CD4-positive, alpha-beta T cell (primary cell): ENCODE data around the gene KDM4F. TPM values are rescaled to one million over a fixed set of nuclear protein-coding genes. Genes with fewer than 3 reads are reported as not detected.

Experiments used
- ATAC-seq: fragments of 200-7000 bp; cut with Tn5 transposase; one replicate; pipeline ENCODE4 v1.10.0; 2022; ENCODE audit warnings: mild to moderate bottlenecking; ENCODE audit not compliant: poor library complexity
- CTCF ChIA-PET: fragments of 350-600 bp; sonication (Branson Sonifier 250); formaldehyde crosslinking; loops from one replicate; lab custom pipeline; 2021; ENCODE audit warnings: antibody characterized with exemption, inconsistent platforms; lab: Charles Lee
- POLR2A ChIA-PET: fragments of 350-600 bp; sonication (Branson Sonifier 250); formaldehyde crosslinking; loops from one replicate; lab custom pipeline; 2021; ENCODE audit warnings: antibody characterized with exemption, inconsistent platforms; lab: Charles Lee
- DNase-seq, 14 experiments: peaks; one replicate each; pipeline ENCODE4 v3.0.0-alpha.2; 2013 to 2020; ENCODE audit warnings: mixed read lengths in 2 of 14
- H3K27ac ChIP-seq, 2 donors: one replicate each; pipeline versions ENCODE4 v1.5.1 to v1.7.0; 2013; ENCODE audit warnings: low read length in 2 of 2, low read depth in 1 of 2, mild to moderate bottlenecking in 1 of 2
- H3K27me3 ChIP-seq, 2 experiments: 1 replicate in 1 of 2; 2 replicates in 1 of 2; pipeline versions ENCODE4 v1.6.1 to v1.7.0; 2013; ENCODE audit warnings: low read length in 2 of 2, control low read depth in 1 of 2, mild to moderate bottlenecking in 1 of 2, moderate library complexity in 1 of 2; ENCODE audit not compliant: insufficient read depth in 2 of 2, control insufficient read depth in 1 of 2
- H3K36me3 ChIP-seq: one replicate; pipeline ENCODE4 v1.6.1; 2013; ENCODE audit warnings: low read length, control low read depth; ENCODE audit not compliant: insufficient read depth
- H3K4me1 ChIP-seq: one replicate; pipeline ENCODE4 v1.6.1; 2013; ENCODE audit warnings: low read length, control low read depth; ENCODE audit not compliant: insufficient read depth
- H3K4me3 ChIP-seq: one replicate; pipeline ENCODE4 v1.5.1; 2013; ENCODE audit warnings: mild to moderate bottlenecking, low read length, moderate library complexity
- H3K9me3 ChIP-seq, 2 experiments: 1 replicate in 1 of 2; 2 replicates in 1 of 2; pipeline versions ENCODE4 v1.6.1 to v1.7.0; 2013; ENCODE audit warnings: low read length in 2 of 2, mild to moderate bottlenecking in 2 of 2, control low read depth in 1 of 2, moderate library complexity in 1 of 2; ENCODE audit not compliant: control insufficient read depth in 1 of 2, insufficient read depth in 1 of 2
- H3K27ac Mint-ChIP-seq: one replicate; pipeline ENCODE4 v1.8.0; 2020; ENCODE audit warnings: mixed read lengths
- H3K27me3 Mint-ChIP-seq: one replicate; pipeline ENCODE4 v1.8.0; 2021; ENCODE audit warnings: mixed read lengths
- H3K36me3 Mint-ChIP-seq: one replicate; pipeline ENCODE4 v1.8.0; 2021; ENCODE audit warnings: low read depth, mixed read lengths
- H3K4me1 Mint-ChIP-seq: one replicate; pipeline ENCODE4 v1.8.0; 2021; ENCODE audit warnings: low read depth, mixed read lengths
- H3K4me3 Mint-ChIP-seq: one replicate; pipeline ENCODE4 v1.8.0; 2020; ENCODE audit warnings: mild to moderate bottlenecking, mixed read lengths
- H3K9me3 Mint-ChIP-seq: one replicate; pipeline ENCODE4 v1.8.0; 2020; ENCODE audit warnings: mixed read lengths
- CTCF ChIP-seq: fragments of 200-600 bp; IDR thresholded peaks from one replicate; pipeline ENCODE4 v1.8.0; 2022; ENCODE audit warnings: antibody characterized with exemption, mild to moderate bottlenecking
- intact Hi-C, 2 experiments: fragments of 100-400 bp; cut with DNase I in 1 of 2; cut with micrococcal nuclease in 1 of 2; formaldehyde crosslinking; loops; one replicate each; pipeline versions ENCODE4 v1.15.1 to v1.9.0; 2023 to 2025; cut with DNase I, micrococcal nuclease
- total RNA-seq, 174 experiments: library from RNA in 2 of 174; stranded (reverse) in 2 of 174; gene quantifications; one replicate each; pipeline ENCODE4 v1.2.3 and lab custom pipeline; 2021 to 2026

KDM4F gene
- total RNA-seq, 2 experiments from 2014 or later, result not detected

- H3K4me1 ChIP-seq, result no peaks in the 10 kb centered on the region
- no peak overlapping the region for H3K4me3 Mint-ChIP-seq
- no peak for TF ChIP-seq CTCF
- no peak for ATAC-seq
- POLR2A ChIA-PET, result interaction anchor here (1.4 to 2.4 kb wide), 2 partner anchors 9 to 14 kb away, joined by 4 to 17 read pairs; partner anchors contain the start of gene ENDOD1
- H3K4me1 Mint-ChIP-seq, result peaks cover 2% of the 10 kb centered on the region
- no peaks in the 10 kb centered on the region for H3K9me3 ChIP-seq
- no peaks in the 10 kb centered on the region for H3K9me3 Mint-ChIP-seq
- H3K27ac ChIP-seq, result no peak overlapping the region
- H3K4me3 ChIP-seq, result no peak overlapping the region
- no peak for DNase-seq
- H3K27me3 ChIP-seq, result no peaks in the 10 kb centered on the region
- intact Hi-C loops, result no loop called here
- no peaks in the 10 kb centered on the region for H3K36me3 ChIP-seq
- H3K27me3 Mint-ChIP-seq, result peaks cover 7% of the 10 kb centered on the region
- no peaks in the 10 kb centered on the region for H3K36me3 Mint-ChIP-seq
- CTCF ChIA-PET, result interaction anchor here (1.0 to 2.1 kb wide), 3 partner anchors 8 to 24 kb away, joined by 3 to 7 read pairs (median 6); partner anchors contain the start of genes ENDOD1 and SRSF8
- H3K27ac Mint-ChIP-seq, result no peak overlapping the region
Measured at GRCh38 chr11:95081010-95081409, 31.8 kb downstream of the KDM4F start.

- Mint-ChIP-seq H3K27ac (no peak overlapping the region), H3K27me3 (peaks cover 7% of the 10 kb centered on the region), H3K9me3 (no peaks in the 10 kb centered on the region), H3K36me3 (no peaks in the 10 kb centered on the region), H3K4me1 (peaks cover 4% of the 10 kb centered on the region), H3K4me3 (no peak overlapping the region)
- intact Hi-C loops, result no loop called here
- H3K27ac ChIP-seq, result no peak overlapping the region
- H3K9me3 ChIP-seq, result no peaks in the 10 kb centered on the region
- ChIA-PET POLR2A (interaction anchor here (1.4 to 2.4 kb wide), 2 partner anchors 8 to 14 kb away, joined by 4 to 17 read pairs; partner anchors contain the start of gene ENDOD1), CTCF (interaction anchor here (2.0 to 2.1 kb wide), 2 partner anchors 8 to 14 kb away, joined by 6 to 7 read pairs; partner anchors contain the start of genes ENDOD1 and SRSF8)
- H3K4me3 ChIP-seq, result no peak overlapping the region
- no peak for TF ChIP-seq CTCF
- H3K27me3 ChIP-seq, result no peaks in the 10 kb centered on the region
- no peak for DNase-seq
- no peaks in the 10 kb centered on the region for H3K4me1 ChIP-seq
- H3K36me3 ChIP-seq, result no peaks in the 10 kb centered on the region
- ATAC-seq, result no peak
Measured at GRCh38 chr11:95081412-95081811, 32.2 kb downstream of the KDM4F start.

- no peak for TF ChIP-seq CTCF
Measured at GRCh38 chr11:95082576-95083001, 33.4 kb downstream of the KDM4F start.

More at GRCh38 chr11:95082576-95083001, 33.4 kb downstream of the KDM4F start:
- H3K4me1 ChIP-seq, result no peaks in the 10 kb centered on the region
- Mint-ChIP-seq H3K4me3 (no peak overlapping the region), H3K36me3 (no peaks in the 10 kb centered on the region), H3K4me1 (peaks cover 4% of the 10 kb centered on the region), H3K27me3 (peaks cover 7% of the 10 kb centered on the region), H3K27ac (no peak overlapping the region), H3K9me3 (no peaks in the 10 kb centered on the region)
- POLR2A ChIA-PET, result no interaction called here
- DNase-seq (no peak), ATAC-seq (no peak)
- no peaks in the 10 kb centered on the region for H3K27me3 ChIP-seq
- CTCF ChIA-PET, result no interaction called here
- intact Hi-C loops, result no loop called here
- H3K36me3 ChIP-seq, result no peaks in the 10 kb centered on the region
- H3K27ac ChIP-seq, result no peak overlapping the region
- no peaks in the 10 kb centered on the region for H3K9me3 ChIP-seq
- H3K4me3 ChIP-seq, result no peak overlapping the region
